GM12872 (cell line): Measurements from ENCODE around the gene CHORDC1.

ENCODE experiments used
- TF ChIP-seq, protein P1 (sequence below): IDR thresholded peaks from 3 replicates; pipeline ENCODE4 v1.5.1; 2011; ENCODE audit warnings: low read depth, mild to moderate bottlenecking, low read length, moderate library complexity; ENCODE audit not compliant: insufficient read depth

The CHORDC1 gene

DNA sequence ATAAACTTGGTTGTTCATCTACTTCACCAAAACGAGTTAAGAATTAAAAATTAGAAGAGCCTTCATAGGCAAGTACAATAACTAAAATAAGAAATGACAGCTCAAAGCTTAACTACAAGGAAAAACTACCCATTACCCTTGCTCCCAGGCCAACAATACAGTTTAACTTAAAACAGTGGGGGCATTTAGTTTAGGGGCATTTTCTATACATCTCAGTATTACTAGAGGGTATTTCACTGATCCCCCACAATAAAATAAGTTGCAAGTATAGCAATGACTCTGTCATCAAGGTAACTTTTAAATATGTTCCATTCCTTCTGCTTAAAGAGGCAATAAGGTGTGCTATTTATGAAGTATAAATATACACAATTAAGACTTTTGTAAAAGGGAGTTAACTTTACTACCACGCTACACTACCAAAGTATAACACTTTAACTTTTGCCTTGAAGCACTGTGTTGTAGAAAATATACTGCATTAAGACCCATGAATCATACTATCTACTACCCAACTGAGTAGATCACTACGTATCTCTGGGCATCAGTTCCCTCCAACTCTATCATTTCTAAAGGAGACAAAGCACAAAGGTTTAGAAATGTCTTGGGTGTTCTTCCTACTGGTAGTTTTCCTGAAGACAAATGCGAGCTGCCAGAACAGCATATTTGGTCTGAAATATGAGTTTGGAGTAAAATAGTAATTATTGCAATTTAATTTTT lies 29.8 kb downstream of the CHORDC1 start:
- TF ChIP-seq, protein P1, sequence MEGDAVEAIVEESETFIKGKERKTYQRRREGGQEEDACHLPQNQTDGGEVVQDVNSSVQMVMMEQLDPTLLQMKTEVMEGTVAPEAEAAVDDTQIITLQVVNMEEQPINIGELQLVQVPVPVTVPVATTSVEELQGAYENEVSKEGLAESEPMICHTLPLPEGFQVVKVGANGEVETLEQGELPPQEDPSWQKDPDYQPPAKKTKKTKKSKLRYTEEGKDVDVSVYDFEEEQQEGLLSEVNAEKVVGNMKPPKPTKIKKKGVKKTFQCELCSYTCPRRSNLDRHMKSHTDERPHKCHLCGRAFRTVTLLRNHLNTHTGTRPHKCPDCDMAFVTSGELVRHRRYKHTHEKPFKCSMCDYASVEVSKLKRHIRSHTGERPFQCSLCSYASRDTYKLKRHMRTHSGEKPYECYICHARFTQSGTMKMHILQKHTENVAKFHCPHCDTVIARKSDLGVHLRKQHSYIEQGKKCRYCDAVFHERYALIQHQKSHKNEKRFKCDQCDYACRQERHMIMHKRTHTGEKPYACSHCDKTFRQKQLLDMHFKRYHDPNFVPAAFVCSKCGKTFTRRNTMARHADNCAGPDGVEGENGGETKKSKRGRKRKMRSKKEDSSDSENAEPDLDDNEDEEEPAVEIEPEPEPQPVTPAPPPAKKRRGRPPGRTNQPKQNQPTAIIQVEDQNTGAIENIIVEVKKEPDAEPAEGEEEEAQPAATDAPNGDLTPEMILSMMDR = no peak

DNA sequence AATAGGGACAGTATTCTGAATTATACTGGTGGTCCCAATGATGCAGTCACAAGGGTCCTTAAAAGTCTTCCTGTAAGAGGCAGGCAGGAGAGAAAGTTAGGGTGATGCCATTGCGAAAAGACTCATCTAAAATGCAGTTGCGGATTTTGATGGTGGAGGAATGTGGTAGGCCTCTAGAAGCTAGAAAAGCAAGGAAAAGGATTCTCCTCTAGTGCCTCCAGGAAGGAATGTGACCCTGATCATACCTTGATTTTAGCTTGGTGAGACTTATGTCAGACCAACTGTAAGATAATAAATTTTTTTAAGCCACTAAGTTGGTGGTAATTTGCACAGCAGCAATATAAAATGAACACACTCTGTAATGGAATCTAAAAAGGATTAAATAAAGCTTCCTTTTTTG lies 33.8 kb downstream of the CHORDC1 start:
- TF ChIP-seq, protein P1 = no peak

DNA sequence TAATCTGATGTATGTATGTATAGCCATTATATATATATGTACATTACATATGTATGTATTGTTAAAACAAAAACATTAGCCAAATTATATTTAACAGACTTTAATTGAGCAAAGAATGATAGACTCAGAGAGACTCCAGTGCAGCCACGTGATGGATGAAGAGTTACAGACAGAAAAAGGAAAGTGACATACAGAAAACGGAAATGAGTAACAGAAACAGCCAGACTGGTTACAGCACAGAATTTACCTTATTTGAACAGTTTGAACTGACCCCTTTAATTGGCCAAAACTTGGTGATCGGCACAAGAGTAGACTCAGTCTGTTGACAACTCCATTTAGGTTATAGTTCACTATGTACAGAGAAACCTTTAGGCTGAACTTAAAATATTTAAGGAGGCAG lies 35.0 kb downstream of the CHORDC1 start:
- TF ChIP-seq, protein P1 = no peak

DNA sequence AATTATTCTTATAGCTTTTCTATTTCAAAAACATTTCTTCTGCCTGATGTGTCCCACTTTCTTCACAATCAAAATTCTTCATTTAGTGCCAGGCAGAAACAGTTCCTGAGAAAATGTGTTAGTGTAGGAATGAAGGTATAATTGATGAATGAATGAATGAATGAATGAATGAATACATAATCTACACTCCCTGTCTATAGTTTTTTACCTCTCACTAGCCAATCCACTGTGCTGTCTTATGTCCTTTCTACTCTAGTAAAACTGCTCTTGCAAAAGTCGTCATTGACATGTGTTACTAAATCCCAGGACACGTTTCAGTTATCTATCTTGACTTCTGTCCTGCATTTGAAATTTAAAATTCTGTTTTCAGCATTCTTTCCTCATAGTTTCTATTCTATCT lies 42.9 kb downstream of the CHORDC1 start:
- TF ChIP-seq, protein P1 = no peak

DNA sequence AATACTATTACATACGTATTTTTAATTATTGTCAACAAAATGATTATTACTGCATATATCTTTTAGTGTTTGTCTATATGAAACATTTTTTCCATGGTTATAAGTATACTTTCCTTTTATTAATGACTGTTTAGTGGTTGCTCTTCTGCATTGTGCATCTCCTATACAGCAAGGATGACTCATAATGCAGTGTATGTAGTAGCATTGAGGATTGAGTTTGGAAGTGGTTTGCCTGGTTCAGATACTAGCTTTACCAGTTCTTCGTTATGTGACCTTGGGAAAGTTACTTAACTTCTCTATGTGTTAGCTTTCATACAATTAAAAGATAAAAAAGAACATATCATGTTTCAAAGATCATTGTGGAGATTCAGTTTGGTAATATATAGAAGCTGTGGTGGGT lies 44.1 kb downstream of the CHORDC1 start:
- TF ChIP-seq, protein P1 = no peak

DNA sequence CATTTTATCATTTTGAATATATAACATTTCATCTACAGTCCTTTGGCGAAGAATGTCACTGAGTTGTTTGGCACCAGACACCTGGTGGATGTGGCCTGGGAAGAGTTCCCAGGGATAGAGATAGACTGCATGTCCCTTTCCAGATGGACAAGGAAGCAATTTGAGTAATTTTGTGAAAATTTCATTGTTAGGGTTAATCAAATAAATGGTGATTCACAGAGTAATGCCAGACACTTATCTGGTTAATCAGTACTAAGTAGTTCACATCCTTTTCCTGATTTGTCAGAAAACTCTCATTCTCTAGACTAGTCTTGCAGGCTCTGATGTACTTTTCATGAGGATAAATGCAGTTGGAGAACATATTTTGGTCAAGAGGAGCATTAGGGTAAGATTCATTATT lies 46.8 kb downstream of the CHORDC1 start:
- TF ChIP-seq, protein P1 = no peak

DNA sequence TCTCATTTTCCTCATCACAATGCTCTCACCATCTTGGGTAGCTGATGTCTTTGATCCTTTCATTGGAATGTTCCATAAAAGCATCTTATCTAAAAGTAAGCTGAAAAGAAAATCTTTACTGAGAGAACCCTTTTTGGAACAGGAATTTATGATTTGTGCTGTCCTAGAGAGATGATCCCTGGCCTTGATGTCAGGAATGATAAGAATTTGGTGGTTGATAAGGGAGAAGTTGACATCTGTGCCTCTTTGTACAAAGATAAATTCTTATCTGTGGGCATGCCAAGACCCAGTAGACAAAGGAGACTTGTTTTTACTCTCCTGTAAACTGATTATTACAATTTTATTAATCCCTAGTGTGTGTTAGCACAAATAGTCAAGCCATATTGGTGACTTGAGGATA lies 51.5 kb downstream of the CHORDC1 start:
- TF ChIP-seq, protein P1 = no peak

DNA sequence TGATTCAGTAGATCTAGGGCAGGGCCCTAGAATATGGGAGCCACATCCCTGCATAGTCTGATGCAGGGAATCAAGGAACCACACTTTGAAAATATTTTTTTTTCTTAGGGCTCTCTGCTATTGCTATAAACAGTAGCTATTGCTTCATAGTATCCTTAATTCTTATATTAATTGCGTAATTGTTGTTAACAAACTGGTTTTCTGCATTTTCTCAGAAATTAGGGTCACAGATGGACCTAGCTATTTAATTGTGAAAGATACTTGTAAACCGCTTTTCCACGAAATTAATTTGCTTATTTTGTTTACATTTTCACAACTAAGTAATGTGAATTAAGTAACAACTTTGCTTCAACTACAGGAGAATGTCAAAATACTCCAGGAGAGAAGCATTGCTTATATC lies 54.3 kb downstream of the CHORDC1 start:
- TF ChIP-seq, protein P1 = no peak
